ENCODE data around the gene AP5Z1.

DNA sequence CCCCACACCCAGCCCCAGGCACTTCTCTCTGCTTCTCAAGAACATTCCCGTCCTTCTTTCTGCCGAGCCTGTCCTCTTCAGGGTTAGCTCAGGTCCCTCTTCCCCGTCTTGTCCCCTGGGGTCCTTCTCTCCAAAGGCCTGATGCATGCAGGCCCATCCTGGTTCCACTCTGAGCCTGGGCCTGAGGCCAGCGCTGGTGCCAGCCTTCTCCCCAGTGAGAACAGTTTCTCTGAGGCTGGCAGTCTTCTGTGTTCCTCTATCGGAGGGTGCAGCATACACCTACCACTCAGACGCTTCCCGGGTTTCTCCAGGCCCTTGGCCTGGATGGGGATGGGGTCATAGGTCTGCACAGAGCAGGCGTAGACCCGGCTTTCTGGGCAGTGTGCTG, 14.6 kb downstream of the AP5Z1 start:
- TF ChIP-seq, protein P1, sequence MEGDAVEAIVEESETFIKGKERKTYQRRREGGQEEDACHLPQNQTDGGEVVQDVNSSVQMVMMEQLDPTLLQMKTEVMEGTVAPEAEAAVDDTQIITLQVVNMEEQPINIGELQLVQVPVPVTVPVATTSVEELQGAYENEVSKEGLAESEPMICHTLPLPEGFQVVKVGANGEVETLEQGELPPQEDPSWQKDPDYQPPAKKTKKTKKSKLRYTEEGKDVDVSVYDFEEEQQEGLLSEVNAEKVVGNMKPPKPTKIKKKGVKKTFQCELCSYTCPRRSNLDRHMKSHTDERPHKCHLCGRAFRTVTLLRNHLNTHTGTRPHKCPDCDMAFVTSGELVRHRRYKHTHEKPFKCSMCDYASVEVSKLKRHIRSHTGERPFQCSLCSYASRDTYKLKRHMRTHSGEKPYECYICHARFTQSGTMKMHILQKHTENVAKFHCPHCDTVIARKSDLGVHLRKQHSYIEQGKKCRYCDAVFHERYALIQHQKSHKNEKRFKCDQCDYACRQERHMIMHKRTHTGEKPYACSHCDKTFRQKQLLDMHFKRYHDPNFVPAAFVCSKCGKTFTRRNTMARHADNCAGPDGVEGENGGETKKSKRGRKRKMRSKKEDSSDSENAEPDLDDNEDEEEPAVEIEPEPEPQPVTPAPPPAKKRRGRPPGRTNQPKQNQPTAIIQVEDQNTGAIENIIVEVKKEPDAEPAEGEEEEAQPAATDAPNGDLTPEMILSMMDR (IDR thresholded peaks at IDR 0.05), result no peak
- no peak for TF ChIP-seq EZH2 (IDR thresholded peaks at IDR 0.05; ENCODE audit: borderline replicate concordance, insufficient read depth, low read depth, low read length, poor library complexity, severe bottlenecking)

All from B cell (primary cell).